Calu3 (cell line): ENCODE measurements around the gene RYR3. TPM values are rescaled to one million over a fixed set of nuclear protein-coding genes. Genes with fewer than 3 reads are reported as not detected.

ENCODE experiments used
- BruUV-seq: library from RNA; stranded (reverse); fragments of 400-500 nt; replicated peaks from 2 replicates; lab custom pipeline; 2021; lab: Mats Ljungman, UMichigan
- CTCF ChIA-PET: fragments of 300-600 bp; sonication (Branson Sonifier 250); formaldehyde crosslinking; loops from one replicate; lab custom pipeline; 2022; ENCODE audit warnings: antibody characterized with exemption; lab: Charles Lee
- DNase-seq: peaks from one replicate; pipeline ENCODE4 v3.0.0; 2022
- H3K27ac Mint-ChIP-seq: one replicate; pipeline ENCODE4 v1.8.0; 2022; ENCODE audit warnings: mixed read lengths; ENCODE audit not compliant: unreplicated experiment
- H3K27me3 Mint-ChIP-seq: one replicate; pipeline ENCODE4 v1.8.0; 2022; ENCODE audit warnings: mixed read lengths; ENCODE audit not compliant: unreplicated experiment
- H3K36me3 Mint-ChIP-seq: one replicate; pipeline ENCODE4 v1.8.0; 2022; ENCODE audit warnings: mild to moderate bottlenecking, moderate library complexity, mixed read lengths; ENCODE audit not compliant: insufficient read depth, unreplicated experiment
- H3K4me1 Mint-ChIP-seq: one replicate; pipeline ENCODE4 v1.8.0; 2022; ENCODE audit warnings: mild to moderate bottlenecking, low read depth, mixed read lengths; ENCODE audit not compliant: unreplicated experiment
- H3K4me3 Mint-ChIP-seq: one replicate; pipeline ENCODE4 v1.8.0; 2022; ENCODE audit warnings: mild to moderate bottlenecking, low read depth, moderate library complexity, mixed read lengths; ENCODE audit not compliant: unreplicated experiment
- H3K9me3 Mint-ChIP-seq: one replicate; pipeline ENCODE4 v1.8.0; 2022; ENCODE audit warnings: low read depth, mixed read lengths; ENCODE audit not compliant: unreplicated experiment
- intact Hi-C: fragments of 100-400 bp; cut with micrococcal nuclease; formaldehyde crosslinking; loops from one replicate; pipeline ENCODE4 v1.10.0; 2022; ENCODE audit not compliant: unreplicated experiment
- total RNA-seq: library from RNA; stranded (reverse); gene quantifications from 2 replicates; pipeline ENCODE4 v1.2.3, GENCODE V29; 2022
- TF ChIP-seq, protein P1 (sequence below): fragments of 200-600 bp; IDR thresholded peaks from one replicate; pipeline ENCODE4 v1.8.0; 2022; ENCODE audit warnings: antibody characterized with exemption; ENCODE audit not compliant: unreplicated experiment

The RYR3 gene
- total RNA-seq, 1 experiment from 2014 or later = not detected

DNA sequence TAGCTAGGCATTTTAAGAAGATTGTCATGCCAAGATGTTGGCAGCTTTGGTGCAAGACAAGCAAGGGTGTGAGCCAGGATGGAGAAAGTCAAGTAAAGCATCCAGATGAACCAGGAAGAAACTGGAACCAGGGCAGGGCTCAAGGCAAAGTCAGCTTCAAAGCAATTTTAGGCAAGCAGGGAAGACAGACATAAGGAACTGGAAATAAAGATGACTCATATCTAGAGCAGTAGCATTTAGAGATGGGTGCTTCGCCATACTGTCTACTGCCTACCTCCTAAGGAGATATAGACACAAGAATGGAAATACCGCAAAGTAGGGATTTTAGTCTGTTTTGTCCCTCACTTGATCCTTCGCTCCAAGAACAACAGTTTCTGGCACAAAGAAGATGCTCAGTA lies 59.9 kb downstream of the RYR3 start:
- Mint-ChIP-seq H3K27ac (no peak overlapping the region), H3K9me3 (no peaks in the 10 kb centered on the region), H3K27me3 (peaks cover 22% of the 10 kb centered on the region), H3K4me3 (no peak overlapping the region), H3K36me3 (no peaks in the 10 kb centered on the region), H3K4me1 (no peaks in the 10 kb centered on the region)
- TF ChIP-seq, protein P1, sequence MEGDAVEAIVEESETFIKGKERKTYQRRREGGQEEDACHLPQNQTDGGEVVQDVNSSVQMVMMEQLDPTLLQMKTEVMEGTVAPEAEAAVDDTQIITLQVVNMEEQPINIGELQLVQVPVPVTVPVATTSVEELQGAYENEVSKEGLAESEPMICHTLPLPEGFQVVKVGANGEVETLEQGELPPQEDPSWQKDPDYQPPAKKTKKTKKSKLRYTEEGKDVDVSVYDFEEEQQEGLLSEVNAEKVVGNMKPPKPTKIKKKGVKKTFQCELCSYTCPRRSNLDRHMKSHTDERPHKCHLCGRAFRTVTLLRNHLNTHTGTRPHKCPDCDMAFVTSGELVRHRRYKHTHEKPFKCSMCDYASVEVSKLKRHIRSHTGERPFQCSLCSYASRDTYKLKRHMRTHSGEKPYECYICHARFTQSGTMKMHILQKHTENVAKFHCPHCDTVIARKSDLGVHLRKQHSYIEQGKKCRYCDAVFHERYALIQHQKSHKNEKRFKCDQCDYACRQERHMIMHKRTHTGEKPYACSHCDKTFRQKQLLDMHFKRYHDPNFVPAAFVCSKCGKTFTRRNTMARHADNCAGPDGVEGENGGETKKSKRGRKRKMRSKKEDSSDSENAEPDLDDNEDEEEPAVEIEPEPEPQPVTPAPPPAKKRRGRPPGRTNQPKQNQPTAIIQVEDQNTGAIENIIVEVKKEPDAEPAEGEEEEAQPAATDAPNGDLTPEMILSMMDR = no peak
- no TSS peak for BruUV-seq
- CTCF ChIA-PET = no interaction called here
- DNase-seq = no peak
- intact Hi-C loops = no loop called here

DNA sequence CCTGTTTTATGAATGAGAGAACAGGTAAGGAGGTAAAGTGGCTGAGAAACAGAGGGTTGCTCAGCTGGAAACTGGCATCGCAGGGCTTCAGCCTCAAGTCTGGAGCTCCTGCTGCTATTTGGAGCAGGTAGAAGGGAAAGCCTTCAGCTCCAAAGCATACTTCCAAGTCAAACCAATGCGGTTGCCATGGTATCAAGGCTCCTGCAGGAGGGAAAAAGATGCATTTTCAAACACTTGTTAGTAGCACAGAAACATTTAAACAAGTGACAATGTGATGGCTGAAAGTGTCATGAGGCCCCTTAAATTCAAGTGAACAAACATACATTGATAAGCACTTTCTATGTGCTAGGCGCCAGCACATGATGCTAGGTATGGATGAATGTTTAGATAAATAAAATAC lies 60.4 kb downstream of the RYR3 start:
- no TSS peak for BruUV-seq
- no peak overlapping the region for H3K4me3 Mint-ChIP-seq
- CTCF ChIA-PET = no interaction called here
- H3K9me3 Mint-ChIP-seq = no peaks in the 10 kb centered on the region
- intact Hi-C loops = no loop called here
- TF ChIP-seq, protein P1 = no peak
- H3K4me1 Mint-ChIP-seq = no peaks in the 10 kb centered on the region
- no peak for DNase-seq
- peaks cover 21% of the 10 kb centered on the region for H3K27me3 Mint-ChIP-seq
- no peaks in the 10 kb centered on the region for H3K36me3 Mint-ChIP-seq
- H3K27ac Mint-ChIP-seq = no peak overlapping the region

- Mint-ChIP-seq H3K27ac (no peak overlapping the region), H3K27me3 (peaks cover 14% of the 10 kb centered on the region), H3K9me3 (no peaks in the 10 kb centered on the region), H3K36me3 (no peaks in the 10 kb centered on the region), H3K4me3 (no peak overlapping the region), H3K4me1 (no peaks in the 10 kb centered on the region)
- TF ChIP-seq, protein P1 = no peak
- no TSS peak for BruUV-seq
- DNase-seq = no peak
- intact Hi-C loops = no loop called here
- CTCF ChIA-PET = no interaction called here
These were observed 63.6 kb downstream of the RYR3 start for GRCh38 chr15:33374226-33374914.

DNA sequence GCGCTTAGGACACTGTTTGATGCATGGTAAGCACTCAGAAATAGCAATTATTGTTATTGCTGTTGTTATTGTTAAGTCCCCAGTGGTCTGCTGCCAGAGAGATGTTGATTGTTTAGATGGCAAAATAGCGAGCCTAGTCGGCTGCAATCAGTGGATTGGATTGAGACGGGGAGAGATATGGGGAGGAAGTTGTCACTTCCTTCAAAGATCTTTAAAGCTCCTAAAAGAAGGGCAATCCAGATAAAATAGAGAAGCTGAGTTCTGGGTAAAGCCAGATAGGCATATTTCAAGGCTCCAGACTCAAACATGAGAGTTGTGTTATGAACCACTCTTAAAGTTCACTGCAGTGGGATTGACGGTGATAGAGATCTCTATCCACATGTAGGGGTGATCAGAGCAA lies 64.5 kb downstream of the RYR3 start:
- no TSS peak for BruUV-seq
- H3K36me3 Mint-ChIP-seq = no peaks in the 10 kb centered on the region
- CTCF ChIA-PET = no interaction called here

More for the DNA sequence above, 64.5 kb downstream of the RYR3 start:
- TF ChIP-seq, protein P1 = no peak
- intact Hi-C loops = no loop called here
- H3K27ac Mint-ChIP-seq = no peak overlapping the region
- H3K27me3 Mint-ChIP-seq = peaks cover 5% of the 10 kb centered on the region
- no peaks in the 10 kb centered on the region for H3K4me1 Mint-ChIP-seq
- DNase-seq = no peak
- no peaks in the 10 kb centered on the region for H3K9me3 Mint-ChIP-seq
- H3K4me3 Mint-ChIP-seq = no peak overlapping the region
